Breast epithelium (tissue), 4 donors: ENCODE data around the gene CASZ1. TPM values are rescaled to one million over a fixed set of nuclear protein-coding genes. Genes with fewer than 3 reads are reported as not detected.
A peak's percentile ranks its signal among the peaks of the same experiment; 100 is the strongest.

Experiments
- DNase-seq, 2 donors: peaks; one replicate each; pipeline ENCODE4 v3.0.0-alpha.2; 2019; ENCODE audit warnings: low spot score in 2 of 2
- H3K27ac ChIP-seq, 2 donors: fragments of 200-600 bp; sonication (generic) in 1 of 2; one replicate each; pipeline ENCODE4 v1.5.1; 2016 to 2019; ENCODE audit warnings: mild to moderate bottlenecking in 1 of 2
- H3K27me3 ChIP-seq, 2 donors: fragments of 200-600 bp; sonication (generic) in 1 of 2; one replicate each; pipeline versions ENCODE4 v1.5.1 to v1.6.0; 2017 to 2019; ENCODE audit warnings: control low read depth in 1 of 2, mild to moderate bottlenecking in 1 of 2
- H3K36me3 ChIP-seq: fragments of 200-600 bp; one replicate; pipeline ENCODE4 v1.5.1; 2019
- H3K4me1 ChIP-seq, 2 donors: fragments of 200-600 bp; sonication (generic); one replicate each; pipeline ENCODE4 v1.5.1; 2016 to 2019; ENCODE audit warnings: control low read depth in 1 of 2
- H3K4me3 ChIP-seq, 3 donors: fragments of 200-600 bp; sonication (generic); 1 replicate in 2 of 3; 2 replicates in 1 of 3; pipeline ENCODE4 v1.5.1; 2016 to 2019; ENCODE audit warnings: mild to moderate bottlenecking in 3 of 3, moderate library complexity in 2 of 3
- H3K9me3 ChIP-seq, 2 donors: fragments of 200-600 bp; sonication (generic) in 1 of 2; one replicate each; pipeline ENCODE4 v1.5.1; 2016 to 2019; ENCODE audit warnings: control low read depth in 1 of 2
- CTCF ChIP-seq, 3 donors: fragments of 450-650 bp; IDR thresholded peaks; one replicate each; pipeline ENCODE4 v1.5.1; 2016 to 2017; ENCODE audit warnings: antibody characterized with exemption in 3 of 3, mild to moderate bottlenecking in 3 of 3, moderate library complexity in 3 of 3
- POLR2A ChIP-seq: fragments of 450-650 bp; IDR thresholded peaks from one replicate; pipeline ENCODE4 v1.6.1; 2016; ENCODE audit warnings: antibody characterized with exemption, mild to moderate bottlenecking, moderate library complexity
- POLR2AphosphoS5 ChIP-seq, 3 donors: sonication (generic); formaldehyde crosslinking; IDR thresholded peaks; one replicate each; pipeline ENCODE4 v1.6.1; 2017; ENCODE audit warnings: antibody characterized with exemption in 3 of 3
- intact Hi-C: fragments of 100-400 bp; cut with DNase I; formaldehyde crosslinking; loops from one replicate; pipeline ENCODE4 v1.15.1; 2023; ENCODE audit warnings: low total_unique reads
- total RNA-seq, 3 donors: library from RNA; depleted of rRNA; stranded (reverse); fragments of >200 nt; gene quantifications; one replicate each; pipeline ENCODE4 v1.1.0, GENCODE V29; 2016

Gene CASZ1
- total RNA-seq, 3 donors from 2014 or later: 1.1 to 39.1 (median 32.4) TPM

- TF ChIP-seq CTCF (IDR thresholded peaks at IDR 0.05) (no peak), POLR2A (no peak)
- Histone ChIP-seq H3K4me1 (no peaks in the 10 kb centered on the region), H3K4me3 (peak overlapping the region in 1 of 3 donors; percentile 2), H3K9me3 (no peaks in the 10 kb centered on the region), H3K36me3 (no peaks in the 10 kb centered on the region), H3K27me3 (no peaks in the 10 kb centered on the region), H3K27ac (no peak overlapping the region)
- intact Hi-C loops: no loop called here
- peak in 1 of 2 donors; percentile 20 for DNase-seq
Measured at GRCh38 chr1:10615332-10615731, 181.1 kb downstream of the CASZ1 start.

- H3K4me1 ChIP-seq: no peaks in the 10 kb centered on the region
- H3K9me3 ChIP-seq: no peaks in the 10 kb centered on the region
- no peak overlapping the region for H3K27ac ChIP-seq
- intact Hi-C loops: no loop called here
- peak in 1 of 2 donors; percentile 17 for DNase-seq
- H3K4me3 ChIP-seq: no peak overlapping the region
- H3K27me3 ChIP-seq: no peaks in the 10 kb centered on the region
- no peak for TF ChIP-seq POLR2A
- no peak for TF ChIP-seq POLR2AphosphoS5 (IDR thresholded peaks at IDR 0.05)
- H3K36me3 ChIP-seq: no peaks in the 10 kb centered on the region
Measured at GRCh38 chr1:10614377-10615225, 181.8 kb downstream of the CASZ1 start.

GRCh38 chr1:10613861-10614260 is 182.6 kb downstream of the CASZ1 start:
- Histone ChIP-seq H3K27ac (no peak overlapping the region), H3K9me3 (no peaks in the 10 kb centered on the region), H3K36me3 (no peaks in the 10 kb centered on the region), H3K4me1 (no peaks in the 10 kb centered on the region), H3K27me3 (no peaks in the 10 kb centered on the region), H3K4me3 (no peak overlapping the region)
- no peak for TF ChIP-seq CTCF (IDR thresholded peaks at IDR 0.05)
- TF ChIP-seq POLR2A: no peak
- TF ChIP-seq POLR2AphosphoS5 (IDR thresholded peaks at IDR 0.05): no peak
- intact Hi-C loops: no loop called here
- DNase-seq: peak in 1 of 2 donors; percentile 27

- Histone ChIP-seq H3K27me3 (no peaks in the 10 kb centered on the region), H3K27ac (no peak overlapping the region), H3K4me3 (no peak overlapping the region), H3K4me1 (no peaks in the 10 kb centered on the region), H3K9me3 (no peaks in the 10 kb centered on the region), H3K36me3 (no peaks in the 10 kb centered on the region)
- no peak for TF ChIP-seq POLR2AphosphoS5 (IDR thresholded peaks at IDR 0.05)
- no peak for TF ChIP-seq CTCF (IDR thresholded peaks at IDR 0.05)
- TF ChIP-seq POLR2A: no peak
- DNase-seq: peak in 1 of 2 donors; percentile 47
- intact Hi-C loops: no loop called here
Measured at GRCh38 chr1:10613340-10613739, 183.1 kb downstream of the CASZ1 start.

GRCh38 chr1:10612436-10613160 is 183.8 kb downstream of the CASZ1 start:
- no peaks in the 10 kb centered on the region for H3K27me3 ChIP-seq
- H3K4me1 ChIP-seq: no peaks in the 10 kb centered on the region
- intact Hi-C loops: no loop called here
- no peaks in the 10 kb centered on the region for H3K9me3 ChIP-seq
- TF ChIP-seq CTCF (IDR thresholded peaks at IDR 0.05) (no peak), POLR2AphosphoS5 (IDR thresholded peaks at IDR 0.05) (no peak), POLR2A (no peak)
- H3K27ac ChIP-seq: no peak overlapping the region
- H3K36me3 ChIP-seq: no peaks in the 10 kb centered on the region
- no peak overlapping the region for H3K4me3 ChIP-seq
- DNase-seq: peak in 1 of 2 donors; percentile 20
